GM20000 (cell line): ENCODE data around the gene INMT.

ENCODE experiments used
- DNase-seq: peaks from one replicate; pipeline ENCODE4 v3.0.0; 2012; ENCODE audit warnings: low spot score
- TF ChIP-seq, protein P1 (sequence below): IDR thresholded peaks from 2 replicates; pipeline ENCODE4 v1.5.1; 2012; ENCODE audit warnings: mild to moderate bottlenecking, control low read depth; ENCODE audit errors: extremely low read depth, missing control alignments

INMT gene

DNA sequence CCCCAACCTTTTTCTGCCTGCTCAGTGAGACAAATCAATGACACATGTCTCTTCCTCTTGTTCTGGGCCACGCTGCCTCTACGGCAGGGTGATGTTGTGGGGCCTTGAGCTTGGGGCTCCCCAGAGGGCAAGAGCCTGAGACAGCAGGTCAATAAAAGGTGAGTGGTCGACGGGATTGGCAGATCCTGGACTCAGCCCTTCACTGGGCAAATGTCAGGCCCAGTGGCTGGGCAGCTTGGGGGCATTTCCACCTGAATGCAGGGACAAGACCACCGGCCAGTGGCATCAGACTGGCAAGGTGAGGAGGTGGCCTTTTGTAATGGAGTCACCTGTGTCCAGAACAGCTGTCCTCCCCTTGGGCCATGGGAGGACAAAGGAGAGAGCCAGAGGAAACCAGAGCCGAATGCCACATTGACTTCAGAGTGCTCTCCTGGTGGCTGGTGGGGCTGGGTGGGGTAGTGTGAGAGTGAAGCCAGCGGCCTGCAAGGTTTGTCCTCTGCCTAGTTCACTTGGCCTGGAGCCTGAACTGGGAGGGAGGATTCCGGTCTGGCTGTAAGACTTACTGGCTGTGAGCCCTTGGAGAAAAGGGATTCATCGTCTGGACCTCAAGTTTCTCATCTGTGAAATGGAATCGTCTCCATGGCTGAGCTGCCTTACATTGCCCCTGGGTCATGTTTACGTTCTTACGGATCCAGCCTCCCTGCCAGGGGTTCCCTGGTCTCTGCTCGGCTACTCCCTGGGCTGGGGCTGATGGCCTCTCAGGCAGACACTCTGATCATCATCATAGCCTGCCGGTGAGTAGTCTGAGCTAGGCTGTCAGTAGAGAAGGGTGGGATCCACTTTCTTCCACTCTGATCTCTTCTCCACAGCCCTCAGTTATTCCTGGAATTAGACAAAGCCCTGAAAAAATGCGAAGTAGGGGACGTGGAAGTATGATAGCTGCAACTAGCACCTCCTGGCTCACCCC, 44.3 kb upstream of the INMT start:
- DNase-seq = no peak
- TF ChIP-seq, protein P1, sequence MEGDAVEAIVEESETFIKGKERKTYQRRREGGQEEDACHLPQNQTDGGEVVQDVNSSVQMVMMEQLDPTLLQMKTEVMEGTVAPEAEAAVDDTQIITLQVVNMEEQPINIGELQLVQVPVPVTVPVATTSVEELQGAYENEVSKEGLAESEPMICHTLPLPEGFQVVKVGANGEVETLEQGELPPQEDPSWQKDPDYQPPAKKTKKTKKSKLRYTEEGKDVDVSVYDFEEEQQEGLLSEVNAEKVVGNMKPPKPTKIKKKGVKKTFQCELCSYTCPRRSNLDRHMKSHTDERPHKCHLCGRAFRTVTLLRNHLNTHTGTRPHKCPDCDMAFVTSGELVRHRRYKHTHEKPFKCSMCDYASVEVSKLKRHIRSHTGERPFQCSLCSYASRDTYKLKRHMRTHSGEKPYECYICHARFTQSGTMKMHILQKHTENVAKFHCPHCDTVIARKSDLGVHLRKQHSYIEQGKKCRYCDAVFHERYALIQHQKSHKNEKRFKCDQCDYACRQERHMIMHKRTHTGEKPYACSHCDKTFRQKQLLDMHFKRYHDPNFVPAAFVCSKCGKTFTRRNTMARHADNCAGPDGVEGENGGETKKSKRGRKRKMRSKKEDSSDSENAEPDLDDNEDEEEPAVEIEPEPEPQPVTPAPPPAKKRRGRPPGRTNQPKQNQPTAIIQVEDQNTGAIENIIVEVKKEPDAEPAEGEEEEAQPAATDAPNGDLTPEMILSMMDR = no peak

DNA sequence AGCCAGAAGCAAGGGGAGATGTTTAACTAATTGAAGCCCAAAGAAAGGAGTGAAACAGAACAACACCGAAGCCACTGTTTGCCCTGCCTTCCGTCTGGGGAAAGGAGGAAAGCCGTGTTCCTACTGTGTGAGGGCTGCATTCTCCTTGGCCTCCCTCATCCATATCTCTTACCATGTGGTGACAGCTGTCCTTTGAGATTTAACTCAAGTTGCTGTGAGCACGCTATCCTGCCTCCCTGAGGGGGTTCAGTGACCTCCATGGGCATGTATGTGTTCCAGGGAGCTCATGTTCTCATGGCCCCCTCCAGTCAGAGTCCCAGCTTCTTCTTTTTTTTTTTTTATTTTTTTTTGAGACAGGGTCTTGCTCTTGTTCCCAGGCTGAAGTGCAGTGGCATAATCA, 43.5 kb upstream of the INMT start:
- DNase-seq = no peak
- TF ChIP-seq, protein P1 = no peak

DNA sequence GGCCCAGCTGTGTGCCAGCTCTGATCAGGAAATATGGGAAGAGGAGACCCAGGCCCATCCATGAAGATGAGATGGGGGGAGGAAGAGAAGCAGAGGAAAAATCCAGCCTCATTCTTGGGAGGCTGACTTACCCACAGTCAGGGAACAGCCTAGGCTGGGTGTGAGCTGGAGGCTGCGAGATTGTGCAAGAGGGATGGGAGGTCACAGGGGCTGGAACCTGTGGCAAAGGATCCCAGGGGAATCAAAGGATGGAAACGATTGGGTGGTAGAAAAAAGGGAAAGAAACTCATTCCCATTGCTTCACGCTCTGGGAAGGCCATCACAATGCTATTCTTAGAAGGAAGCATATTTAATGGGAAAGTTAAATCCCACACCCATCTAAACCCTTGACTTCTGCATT, 43.0 kb upstream of the INMT start:
- DNase-seq = no peak
- TF ChIP-seq, protein P1 = no peak

DNA sequence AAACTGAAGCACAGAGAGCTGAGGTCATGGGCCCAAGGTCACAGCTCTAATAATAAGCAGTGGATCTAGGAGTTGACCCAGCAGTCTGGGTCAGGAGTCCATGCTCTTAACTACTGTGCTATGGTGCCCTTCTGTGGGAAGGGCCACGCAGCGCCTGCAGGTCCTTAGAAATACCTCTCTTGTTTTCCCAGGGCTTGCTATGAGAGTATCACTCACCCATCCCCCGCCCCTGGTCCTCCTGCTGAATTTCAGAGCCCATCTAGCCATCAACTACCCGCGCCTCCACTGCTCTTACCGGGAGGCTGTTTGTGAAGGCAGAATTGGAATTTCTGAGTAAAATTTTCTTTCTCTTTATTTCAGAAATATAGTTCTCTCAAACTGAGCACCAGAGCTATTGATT, 42.4 kb upstream of the INMT start:
- TF ChIP-seq, protein P1 = no peak
- no peak for DNase-seq

DNA sequence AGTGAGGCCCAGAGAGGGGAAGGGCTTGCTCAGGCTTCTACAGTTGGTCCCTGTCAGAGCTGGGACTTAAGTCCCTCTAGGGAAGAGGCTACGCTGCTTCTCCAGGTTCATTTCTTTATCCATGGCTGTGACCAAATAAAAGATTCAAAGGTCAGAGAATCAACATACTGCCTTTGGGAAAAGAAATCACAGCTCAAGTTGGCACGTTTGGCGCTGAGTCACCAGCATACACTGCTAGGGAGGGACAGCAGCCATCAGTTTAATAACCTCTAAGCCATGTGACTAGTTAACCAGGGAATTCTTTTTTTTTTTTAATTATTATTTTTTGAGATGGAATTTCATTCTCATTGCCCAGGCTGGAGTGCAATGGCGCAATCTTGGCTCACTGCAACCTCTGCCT, 41.3 kb upstream of the INMT start:
- DNase-seq = no peak
- TF ChIP-seq, protein P1 = no peak

DNA sequence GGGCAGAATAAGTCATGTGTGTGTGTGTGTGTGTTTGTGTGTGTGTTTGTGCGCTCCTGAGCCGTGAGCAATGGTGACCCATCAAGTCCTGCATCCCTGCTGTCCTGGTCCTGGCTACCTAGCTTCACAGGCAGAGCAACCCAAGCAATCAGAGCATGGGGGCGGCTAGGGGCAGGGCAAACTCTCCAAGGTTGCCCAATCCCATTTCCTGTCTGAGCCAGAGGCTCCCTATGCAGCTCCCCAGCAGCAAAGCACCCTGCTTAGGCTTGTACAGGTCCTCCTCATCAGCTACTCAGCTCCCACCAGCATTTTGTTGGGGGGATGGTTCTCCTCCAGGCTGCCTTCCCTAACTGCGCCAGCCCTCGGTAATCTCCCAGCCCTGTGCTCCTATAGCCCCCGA, 38.5 kb upstream of the INMT start:
- TF ChIP-seq, protein P1 = no peak
- no peak for DNase-seq

DNA sequence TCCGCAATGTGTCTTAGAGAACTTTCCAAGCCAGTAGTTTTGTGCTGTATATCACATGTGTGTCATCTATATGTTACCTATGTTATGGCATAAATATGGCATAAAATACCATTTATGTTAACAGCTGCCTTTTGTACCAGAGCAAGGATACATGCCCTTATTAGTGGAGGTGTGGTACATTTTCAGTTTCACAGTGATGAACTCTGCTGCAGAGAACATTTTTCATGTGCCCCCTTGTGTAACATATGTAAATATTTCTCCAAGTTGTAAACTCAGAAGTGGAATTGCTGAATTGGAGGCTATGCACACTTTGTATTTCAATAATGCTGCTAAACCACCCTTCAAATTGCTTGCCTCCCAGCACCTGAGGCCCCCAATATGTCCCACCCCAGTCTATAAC, 37.8 kb upstream of the INMT start:
- DNase-seq = no peak
- TF ChIP-seq, protein P1 = no peak
